Activated naive CD8-positive, alpha-beta T cell treated with anti-CD3 and anti-CD28 coated beads, Interleukin-2, amount 10 ng/mL, durations not matched to agents 7 days and 5 days (primary cell): ENCODE results near the gene BCAR1. TPM values are rescaled to one million over a fixed set of nuclear protein-coding genes. Genes with fewer than 3 reads are reported as not detected.
"Not testable (repeated sequence)": the region's sequence is repeated elsewhere in the genome, so short reads cannot be mapped to it uniquely, and the experiment has no call there.

Experiments
- ATAC-seq: fragments of 150-1000 bp; cut with Tn5 transposase; one replicate; pipeline ENCODE4 v1.10.0; 2021; ENCODE audit warnings: low read depth, moderate library complexity
- POLR2A ChIA-PET: fragments of 350-600 bp; sonication (Branson Sonifier 250); formaldehyde crosslinking; loops from one replicate; lab custom pipeline; 2021; ENCODE audit warnings: antibody characterized with exemption; lab: Charles Lee
- DNase-seq: peaks from one replicate; pipeline ENCODE4 v3.0.0; 2021
- H3K27ac Mint-ChIP-seq: one replicate; pipeline ENCODE4 v1.8.0; 2022; ENCODE audit warnings: mild to moderate bottlenecking, mixed read lengths
- H3K27me3 Mint-ChIP-seq: one replicate; pipeline ENCODE4 v1.8.0; 2022; ENCODE audit warnings: mild to moderate bottlenecking, moderate library complexity, mixed read lengths
- H3K36me3 Mint-ChIP-seq: one replicate; pipeline ENCODE4 v1.8.0; 2021; ENCODE audit warnings: mild to moderate bottlenecking, mixed read lengths
- H3K4me1 Mint-ChIP-seq: one replicate; pipeline ENCODE4 v1.8.0; 2021; ENCODE audit warnings: mixed read lengths
- H3K4me3 Mint-ChIP-seq: one replicate; pipeline ENCODE4 v1.8.0; 2022; ENCODE audit warnings: mild to moderate bottlenecking, moderate library complexity, mixed read lengths
- H3K9me3 Mint-ChIP-seq: one replicate; pipeline ENCODE4 v1.8.0; 2021; ENCODE audit warnings: mixed read lengths
- total RNA-seq, 2 experiments: library from RNA; stranded (reverse); gene quantifications; one replicate each; pipeline ENCODE4 v1.2.3, GENCODE V29; 2021

The BCAR1 gene
- total RNA-seq, 2 experiments from 2014 or later = not detected

DNA sequence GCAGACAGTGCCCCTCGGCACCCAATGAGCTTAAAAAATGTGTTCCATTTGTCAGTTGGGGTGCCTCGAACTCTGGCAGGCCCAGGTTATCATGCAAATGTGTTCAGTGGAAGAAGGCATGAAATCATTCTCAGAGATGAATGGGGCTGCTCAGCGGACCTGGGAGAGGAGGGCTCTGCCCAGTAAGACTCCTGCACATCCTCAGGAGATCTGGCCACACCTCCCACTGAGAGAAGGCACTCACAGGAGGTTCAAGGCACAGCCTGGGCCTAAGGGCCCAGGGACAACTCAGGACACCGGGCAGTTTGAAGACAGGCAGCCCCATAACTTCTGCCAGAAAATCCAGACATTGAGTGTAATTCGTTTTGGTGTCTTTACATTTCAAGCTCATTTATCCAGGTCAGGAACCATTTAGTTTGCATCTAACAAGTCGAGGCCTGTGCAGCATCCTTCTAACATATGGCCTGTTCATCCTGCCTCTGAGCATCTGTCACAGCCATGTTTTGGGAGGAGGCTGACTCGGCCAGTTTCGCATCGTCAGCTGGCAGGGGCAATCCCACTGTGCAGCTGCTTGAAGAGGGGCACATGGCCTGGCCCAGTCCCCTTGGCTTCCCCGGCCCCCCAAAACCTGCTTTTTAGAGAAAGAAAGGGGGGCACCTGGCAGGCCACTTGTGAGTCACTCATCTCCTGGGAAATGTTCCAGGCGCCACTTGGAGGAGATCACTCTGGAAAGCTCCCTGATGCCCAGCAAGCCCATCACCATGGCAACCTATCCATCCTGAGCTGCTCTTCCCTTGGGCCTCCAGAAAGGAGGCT is 31.2 kb upstream of the BCAR1 start:
- Mint-ChIP-seq H3K4me1 (peaks cover 5% of the 10 kb centered on the region), H3K27ac (no peak overlapping the region), H3K27me3 (peaks cover 74% of the 10 kb centered on the region), H3K9me3 (no peaks in the 10 kb centered on the region), H3K36me3 (peaks cover 14% of the 10 kb centered on the region), H3K4me3 (no peak overlapping the region)
- ATAC-seq = no peak
- POLR2A ChIA-PET = no interaction called here
- no peak for DNase-seq

DNA sequence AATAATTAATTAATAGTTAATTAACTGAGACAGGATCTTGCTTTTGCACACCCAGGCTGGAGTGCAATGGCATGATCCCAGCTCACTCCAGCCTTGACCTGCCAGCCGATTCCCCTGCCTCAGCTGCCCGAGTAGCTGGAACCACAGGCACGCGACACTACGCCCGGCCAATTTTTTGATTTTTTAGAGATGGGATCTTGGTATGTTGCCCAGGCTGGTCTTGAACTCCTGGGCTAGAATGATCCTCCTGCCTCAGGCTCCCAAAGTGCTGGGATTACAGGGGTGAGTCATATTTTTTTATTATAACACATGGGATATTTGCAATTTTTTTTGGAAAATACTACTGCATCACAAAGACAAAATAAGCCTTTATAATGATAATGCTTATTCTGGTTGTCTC is 30.4 kb upstream of the BCAR1 start:
- no peak for DNase-seq
- H3K27me3 Mint-ChIP-seq = peaks cover 75% of the 10 kb centered on the region
- POLR2A ChIA-PET = no interaction called here

DNA sequence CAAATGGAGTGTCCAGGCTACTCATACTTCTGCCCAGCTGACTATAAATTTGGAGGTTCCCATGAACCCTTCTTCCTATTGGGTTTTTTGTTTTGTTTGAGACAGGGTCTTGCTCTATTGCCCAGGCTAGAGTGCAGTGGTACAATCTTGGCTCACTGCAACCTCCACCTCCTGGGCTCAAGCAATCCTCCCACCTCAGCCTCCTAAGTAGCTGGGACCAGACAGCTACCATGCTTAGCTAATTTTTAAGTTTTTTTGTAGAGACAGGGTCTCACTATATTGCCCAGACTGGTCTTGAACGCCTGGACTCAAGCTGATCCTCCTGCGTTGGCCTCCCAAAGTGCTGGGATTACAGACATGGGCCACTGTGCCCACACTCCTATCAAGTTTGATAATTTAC is 29.6 kb upstream of the BCAR1 start:
- ATAC-seq, H3K9me3 Mint-ChIP-seq, POLR2A ChIA-PET, H3K36me3 Mint-ChIP-seq, H3K4me1 Mint-ChIP-seq, H3K4me3 Mint-ChIP-seq, DNase-seq, H3K27ac Mint-ChIP-seq: not testable (repeated sequence)
- peaks cover 69% of the 10 kb centered on the region for H3K27me3 Mint-ChIP-seq

More for the DNA sequence above, 30.4 kb upstream of the BCAR1 start:
- no peak for ATAC-seq
- Mint-ChIP-seq H3K9me3 (no peaks in the 10 kb centered on the region), H3K36me3 (peaks cover 14% of the 10 kb centered on the region), H3K4me1 (no peaks in the 10 kb centered on the region), H3K27ac (no peak overlapping the region), H3K4me3 (no peak overlapping the region)

DNA sequence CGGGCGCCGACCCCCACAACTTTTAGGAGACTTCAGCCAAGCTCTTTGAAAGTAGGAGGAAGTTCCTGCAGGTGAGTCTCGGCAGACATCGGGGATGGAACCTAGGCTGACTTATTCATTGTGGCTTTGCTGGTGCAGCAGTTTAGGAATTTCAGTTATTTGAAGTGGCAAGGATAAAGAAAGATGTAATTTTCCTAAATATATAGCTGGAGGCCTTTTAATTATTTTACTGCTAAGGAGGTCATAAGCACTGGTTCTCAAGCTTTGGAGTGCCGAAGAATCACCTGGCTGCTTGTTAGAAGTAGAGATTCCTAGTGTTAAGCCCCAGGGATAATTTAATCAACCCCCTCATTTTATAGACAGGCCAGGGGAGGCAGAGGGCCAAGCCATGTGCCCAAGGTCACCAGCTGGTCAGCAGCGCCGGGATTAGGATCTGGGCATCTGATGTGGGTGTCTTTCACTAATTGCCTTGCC is 28.9 kb upstream of the BCAR1 start:
- no peak overlapping the region for H3K27ac Mint-ChIP-seq
- POLR2A ChIA-PET = no interaction called here
- no peaks in the 10 kb centered on the region for H3K9me3 Mint-ChIP-seq
- ATAC-seq (no peak), DNase-seq (no peak)
- H3K4me3 Mint-ChIP-seq = no peak overlapping the region
- H3K4me1 Mint-ChIP-seq = no peaks in the 10 kb centered on the region
- H3K27me3 Mint-ChIP-seq = peaks cover 66% of the 10 kb centered on the region
- peaks cover 5% of the 10 kb centered on the region for H3K36me3 Mint-ChIP-seq

DNA sequence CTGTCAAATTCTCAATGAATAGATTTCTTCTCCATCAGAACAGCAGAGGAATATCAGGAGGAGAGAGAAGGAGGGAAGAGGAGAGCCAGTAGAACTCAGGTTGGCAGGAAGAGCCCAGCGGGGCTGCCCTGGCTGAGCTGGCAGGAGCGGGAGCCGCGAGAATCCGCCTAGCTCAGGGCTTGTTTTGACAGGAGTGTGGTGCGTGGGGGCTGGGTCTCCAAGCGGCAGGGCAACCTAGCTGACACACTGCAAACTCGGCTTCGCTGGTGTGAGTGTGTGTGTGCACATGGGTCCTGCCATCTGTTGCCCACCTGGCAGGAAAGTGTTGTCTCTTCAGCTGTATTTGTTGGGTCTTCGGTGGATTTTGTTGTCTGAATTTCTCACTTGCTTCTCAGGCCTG is 27.9 kb upstream of the BCAR1 start:
- Mint-ChIP-seq H3K27me3 (peaks cover 68% of the 10 kb centered on the region), H3K4me1 (peaks cover 3% of the 10 kb centered on the region), H3K27ac (no peak overlapping the region), H3K4me3 (no peak overlapping the region), H3K36me3 (no peaks in the 10 kb centered on the region), H3K9me3 (no peaks in the 10 kb centered on the region)
- no peak for DNase-seq
- no peak for ATAC-seq
- POLR2A ChIA-PET = no interaction called here

DNA sequence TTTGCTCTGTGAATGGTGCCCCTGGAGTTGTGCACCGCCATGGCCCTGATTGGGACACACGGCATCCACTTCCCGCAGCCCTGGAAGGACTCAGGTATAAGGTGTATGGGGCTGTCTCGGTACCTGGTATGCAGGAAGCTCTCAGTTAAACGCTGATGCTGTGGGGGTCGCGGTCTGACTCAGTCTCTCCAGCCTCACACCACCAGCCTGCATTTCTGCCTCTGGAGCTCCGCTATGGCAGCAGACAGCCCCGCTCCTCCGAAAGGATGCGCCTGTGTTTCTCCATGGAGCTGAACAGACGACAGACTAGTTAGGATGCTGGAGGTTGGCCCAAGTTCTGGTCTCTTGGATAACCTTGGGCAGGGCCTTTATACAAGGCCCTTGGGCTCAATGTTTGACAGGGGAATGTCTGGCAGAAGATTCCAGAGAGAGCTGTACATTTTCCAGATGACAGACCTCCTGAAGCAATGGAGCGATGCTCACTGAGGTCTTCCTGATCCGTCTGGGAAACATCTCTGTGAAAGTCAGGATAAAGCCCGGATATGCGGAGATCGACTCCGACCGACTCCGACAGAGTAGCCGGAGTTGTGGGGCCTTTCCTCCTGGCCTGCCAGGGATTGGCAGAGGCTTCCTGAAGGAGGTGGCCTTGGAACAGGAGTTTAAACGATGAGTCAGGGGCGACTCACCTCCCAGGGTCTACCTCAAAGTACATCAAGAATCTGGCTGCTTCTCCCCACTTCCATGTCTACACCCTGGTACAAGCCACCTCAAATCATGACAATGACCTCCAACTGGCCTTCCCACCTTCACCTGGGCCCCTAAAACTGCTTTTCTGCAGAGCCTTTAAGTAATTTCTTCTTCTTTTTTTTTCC is 21.9 kb upstream of the BCAR1 start:
- POLR2A ChIA-PET = no interaction called here
- H3K27ac Mint-ChIP-seq = no peak overlapping the region
- DNase-seq = no peak

DNA sequence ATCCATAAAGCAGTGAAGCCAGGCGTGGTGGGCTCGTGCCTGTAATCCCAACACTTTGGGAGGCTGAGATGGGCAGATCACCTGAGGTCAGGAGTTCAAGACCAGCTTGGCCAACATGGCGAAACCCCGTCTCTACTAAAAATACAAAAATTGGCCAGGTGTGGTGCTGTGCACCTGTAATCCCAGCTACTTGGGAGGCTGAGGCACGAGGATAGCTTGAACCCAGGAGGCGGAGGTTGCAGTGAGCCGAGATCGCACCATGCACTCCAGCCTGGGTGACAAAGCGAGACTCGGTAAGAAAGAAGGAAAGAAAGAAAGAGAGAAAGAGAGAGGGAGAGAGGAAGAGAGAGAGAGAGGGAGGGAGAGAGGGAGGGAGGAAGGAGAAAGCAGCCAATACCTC is 21.2 kb upstream of the BCAR1 start:
- H3K4me3 Mint-ChIP-seq, H3K9me3 Mint-ChIP-seq, H3K27ac Mint-ChIP-seq, DNase-seq, H3K36me3 Mint-ChIP-seq, H3K4me1 Mint-ChIP-seq, ATAC-seq, POLR2A ChIA-PET: not testable (repeated sequence)
- peaks cover 44% of the 10 kb centered on the region for H3K27me3 Mint-ChIP-seq

More for the DNA sequence above, 21.9 kb upstream of the BCAR1 start:
- peaks cover 49% of the 10 kb centered on the region for H3K27me3 Mint-ChIP-seq
- H3K36me3 Mint-ChIP-seq = no peaks in the 10 kb centered on the region
- no peak for ATAC-seq
- peaks cover 3% of the 10 kb centered on the region for H3K4me1 Mint-ChIP-seq
- H3K4me3 Mint-ChIP-seq = no peak overlapping the region
- no peaks in the 10 kb centered on the region for H3K9me3 Mint-ChIP-seq

DNA sequence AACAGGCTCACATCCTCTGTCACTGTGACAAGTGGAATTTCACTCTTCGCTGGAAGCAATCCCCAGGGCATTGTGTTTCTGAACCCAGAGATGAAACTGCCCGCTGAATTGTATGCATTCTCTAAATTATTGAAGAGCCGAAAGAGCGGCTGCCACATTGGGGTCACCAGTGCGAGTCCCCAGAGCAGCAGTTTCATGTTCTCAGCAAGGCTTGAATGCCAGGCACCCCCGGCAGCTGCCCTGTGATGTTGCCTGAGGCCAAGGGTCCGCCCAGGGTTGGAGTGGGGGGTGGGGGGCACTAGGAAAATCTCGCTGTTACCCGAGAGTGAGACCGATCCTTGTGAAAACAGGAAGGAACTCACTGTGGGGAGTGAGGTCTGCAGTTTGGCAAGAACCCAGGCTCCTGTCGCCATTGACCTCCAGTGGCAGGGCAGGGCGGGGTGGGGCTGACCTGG is 20.7 kb upstream of the BCAR1 start:
- H3K27me3 Mint-ChIP-seq = peaks cover 42% of the 10 kb centered on the region
- POLR2A ChIA-PET = no interaction called here
- DNase-seq (no peak), ATAC-seq (no peak)
- no peaks in the 10 kb centered on the region for H3K36me3 Mint-ChIP-seq
- H3K27ac Mint-ChIP-seq = no peak overlapping the region
- H3K4me3 Mint-ChIP-seq = no peak overlapping the region
- H3K9me3 Mint-ChIP-seq = no peaks in the 10 kb centered on the region
- H3K4me1 Mint-ChIP-seq = peaks cover 3% of the 10 kb centered on the region

DNA sequence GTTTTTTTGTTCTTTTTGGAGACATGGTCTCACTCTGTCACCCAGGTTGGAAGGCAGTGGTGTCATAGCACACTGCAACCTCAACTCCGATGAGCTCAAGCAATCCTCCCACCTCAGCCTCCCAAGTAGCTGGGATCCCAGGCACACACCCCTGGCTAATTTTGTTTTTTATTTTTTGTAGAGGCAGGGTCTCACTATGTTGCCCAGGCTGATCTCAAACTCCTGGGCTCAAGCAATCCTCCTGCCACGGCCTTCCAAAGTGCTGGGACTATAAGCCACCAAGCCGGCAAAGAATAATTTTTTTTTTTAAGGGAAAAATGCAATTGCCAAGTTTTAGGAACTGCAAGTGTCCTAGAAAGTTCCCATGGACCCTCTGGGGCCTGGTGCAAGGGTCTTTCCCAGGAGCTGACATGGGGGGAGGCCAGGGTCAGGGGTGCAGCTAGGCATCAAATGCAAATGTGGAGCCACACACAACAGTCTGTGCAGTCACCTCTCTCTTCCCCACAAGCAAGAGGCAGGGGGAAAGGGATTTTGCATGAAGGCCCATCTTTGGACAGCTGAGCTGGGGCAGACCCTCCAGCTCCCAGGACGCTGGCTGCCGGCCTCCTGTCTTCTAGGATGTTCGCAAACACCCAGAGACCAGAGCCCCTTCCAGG is 20.1 kb upstream of the BCAR1 start:
- peaks cover 3% of the 10 kb centered on the region for H3K4me1 Mint-ChIP-seq
- no peaks in the 10 kb centered on the region for H3K9me3 Mint-ChIP-seq
- no peak overlapping the region for H3K4me3 Mint-ChIP-seq
- DNase-seq (no peak), ATAC-seq (no peak)
- POLR2A ChIA-PET = no interaction called here
- H3K27me3 Mint-ChIP-seq = peaks cover 45% of the 10 kb centered on the region
- no peaks in the 10 kb centered on the region for H3K36me3 Mint-ChIP-seq
- no peak overlapping the region for H3K27ac Mint-ChIP-seq

DNA sequence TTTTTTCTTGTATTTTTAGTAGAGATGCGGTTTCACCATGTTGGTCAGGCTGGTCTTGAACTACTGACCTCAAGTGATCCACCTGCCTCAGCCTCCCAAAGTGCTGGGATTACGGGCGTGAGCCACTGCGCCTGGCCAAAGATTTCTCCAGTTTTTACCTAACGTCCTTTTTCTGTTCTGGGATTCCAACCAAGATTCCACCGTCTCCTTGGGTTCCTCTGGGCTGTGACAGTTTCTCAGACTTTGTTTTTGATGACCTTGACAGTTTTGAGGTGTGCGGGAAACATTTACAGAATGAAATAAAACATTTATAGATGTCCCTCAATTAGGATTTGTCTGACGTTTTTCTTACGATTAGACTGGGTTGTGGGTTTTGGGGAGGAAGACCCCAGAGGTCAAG is 17.9 kb upstream of the BCAR1 start:
- H3K4me3 Mint-ChIP-seq, H3K36me3 Mint-ChIP-seq, ATAC-seq, H3K9me3 Mint-ChIP-seq, H3K4me1 Mint-ChIP-seq, H3K27ac Mint-ChIP-seq, POLR2A ChIA-PET, DNase-seq: not testable (repeated sequence)
- peaks cover 46% of the 10 kb centered on the region for H3K27me3 Mint-ChIP-seq

DNA sequence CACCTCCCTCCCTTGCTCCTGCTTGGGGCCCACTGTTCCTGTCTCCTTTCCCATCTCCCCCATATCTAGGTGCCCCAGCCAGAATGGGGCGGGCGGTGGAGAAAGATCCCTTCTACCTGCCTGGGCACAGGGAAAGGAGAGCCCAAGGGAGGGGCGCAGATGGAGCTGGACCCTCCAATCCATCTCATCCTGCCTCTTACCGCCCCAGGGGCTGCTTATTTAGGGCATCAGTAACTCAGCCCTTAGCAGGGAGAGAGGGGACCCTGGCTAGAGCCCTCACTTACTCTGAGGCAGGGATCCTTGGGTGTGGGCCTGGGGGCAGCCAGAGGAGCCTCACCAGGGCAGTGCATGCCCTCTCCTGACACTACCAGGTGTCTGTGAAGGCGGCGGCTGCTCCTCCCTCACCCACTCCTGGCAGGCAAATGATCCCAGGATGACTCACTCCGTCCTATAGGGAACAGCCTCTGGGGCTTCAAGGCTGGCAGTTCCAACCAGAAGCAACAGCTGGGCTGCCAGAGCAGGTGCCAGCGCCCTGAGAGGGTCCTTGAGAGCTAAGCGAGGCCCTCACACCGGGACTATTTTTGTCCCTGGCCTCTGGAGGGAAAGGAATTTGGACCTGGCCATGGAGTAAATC is 16.3 kb upstream of the BCAR1 start:
- H3K9me3 Mint-ChIP-seq = no peaks in the 10 kb centered on the region

DNA sequence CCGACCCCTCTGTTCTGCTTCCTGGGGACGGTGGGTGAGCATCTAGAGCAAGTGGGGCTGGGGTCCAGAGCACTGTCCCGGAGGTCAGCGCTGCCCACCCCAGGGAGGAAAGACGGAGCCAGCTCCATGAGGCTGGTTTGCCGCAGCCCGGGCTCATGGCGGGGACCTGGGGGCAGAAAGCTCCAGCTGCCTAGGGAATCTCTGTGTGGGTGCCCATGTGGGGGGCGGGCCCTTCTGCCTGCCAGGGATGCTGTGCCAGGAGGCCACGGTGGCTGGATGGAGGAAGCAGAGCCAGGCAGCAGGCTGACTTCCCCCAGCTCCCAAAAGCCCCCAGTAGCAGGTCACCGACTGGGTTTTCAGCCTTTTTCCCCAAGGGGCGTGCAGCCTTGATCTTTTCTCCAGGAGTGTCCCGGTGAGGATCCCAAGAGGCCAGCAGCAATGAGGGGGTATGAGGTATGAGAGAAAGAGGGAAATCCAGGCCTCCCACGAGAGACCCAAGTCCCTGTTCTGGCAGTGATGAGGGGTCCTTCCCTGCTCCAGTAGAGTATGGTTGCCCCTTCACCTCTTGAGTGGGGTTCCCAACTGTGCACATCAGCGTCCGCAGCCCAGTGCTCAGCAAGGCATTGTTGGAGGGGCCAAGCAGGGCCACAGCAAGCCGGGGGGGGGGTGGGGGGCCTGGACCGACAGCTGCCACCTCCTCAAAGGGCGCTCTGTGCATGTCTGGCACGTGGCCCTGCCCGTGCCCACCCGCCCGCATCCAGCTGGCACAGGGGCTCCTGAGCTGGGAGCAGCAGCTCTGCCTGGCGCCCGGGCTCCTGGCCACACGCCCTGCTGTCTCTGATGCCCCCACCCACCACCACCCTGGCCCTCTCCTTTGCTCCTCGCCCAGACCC is 15.6 kb upstream of the BCAR1 start:
- no peaks in the 10 kb centered on the region for H3K9me3 Mint-ChIP-seq
- H3K4me1 Mint-ChIP-seq = no peaks in the 10 kb centered on the region
- DNase-seq = no peak
- H3K27me3 Mint-ChIP-seq = peaks cover 51% of the 10 kb centered on the region
- ATAC-seq = no peak
- peak overlapping the region; percentile 50 for H3K4me3 Mint-ChIP-seq
- H3K36me3 Mint-ChIP-seq = no peaks in the 10 kb centered on the region
- H3K27ac Mint-ChIP-seq = no peak overlapping the region
- POLR2A ChIA-PET = no interaction called here

More for the DNA sequence above, 16.3 kb upstream of the BCAR1 start:
- peaks cover 52% of the 10 kb centered on the region for H3K27me3 Mint-ChIP-seq
- no peak overlapping the region for H3K4me3 Mint-ChIP-seq
- POLR2A ChIA-PET = no interaction called here
- ATAC-seq (no peak), DNase-seq (no peak)
- H3K36me3 Mint-ChIP-seq = no peaks in the 10 kb centered on the region
- no peaks in the 10 kb centered on the region for H3K4me1 Mint-ChIP-seq
- H3K27ac Mint-ChIP-seq = no peak overlapping the region
